ENCODE data around the gene LRRC7.

GRCh38 chr1:69585666-69586065, 17.9 kb downstream of the LRRC7 start:
- TF ChIP-seq CTCF (conservative IDR thresholded peaks at IDR 0.05; ENCODE audit: low read depth in 2 of 2) (no peak), EZH2 (IDR thresholded peaks at IDR 0.05; ENCODE audit: low read depth, unreplicated experiment) (no peak), ETS1 (IDR thresholded peaks at IDR 0.05) (no peak), EZH2phosphoT487 (IDR thresholded peaks at IDR 0.05; ENCODE audit: unreplicated experiment) (no peak), POLR2AphosphoS5 (IDR thresholded peaks at IDR 0.05; ENCODE audit: low read depth) (no peak), JUNB (IDR thresholded peaks at IDR 0.05; ENCODE audit: unreplicated experiment) (no peak), CREB1 (CRISPR knock-in tag; IDR thresholded peaks at IDR 0.05; ENCODE audit: low read depth) (no peak), ZNF114 (CRISPR knock-in tag; IDR thresholded peaks at IDR 0.05) (no peak), ZNF331 (CRISPR knock-in tag; IDR thresholded peaks at IDR 0.05; ENCODE audit: low read depth) (no peak)
